Activated naive CD8-positive, alpha-beta T cell treated with anti-CD3 and anti-CD28 coated beads, Interleukin-2, amount 10 ng/mL, durations not matched to agents 7 days and 5 days (primary cell): Measurements from ENCODE around the gene PYDC1. TPM values are rescaled to one million over a fixed set of nuclear protein-coding genes. Genes with fewer than 3 reads are reported as not detected.
A peak's percentile ranks its signal among the peaks of the same experiment; 100 is the strongest.
"Not testable (repeated sequence)": the region's sequence is repeated elsewhere in the genome, so short reads cannot be mapped to it uniquely, and the experiment has no call there.

Experiments used
- ATAC-seq: fragments of 150-1000 bp; cut with Tn5 transposase; one replicate; pipeline ENCODE4 v1.10.0; 2021; ENCODE audit warnings: low read depth, moderate library complexity
- POLR2A ChIA-PET: fragments of 350-600 bp; sonication (Branson Sonifier 250); formaldehyde crosslinking; loops from one replicate; lab custom pipeline; 2021; ENCODE audit warnings: antibody characterized with exemption; lab: Charles Lee
- DNase-seq: peaks from one replicate; pipeline ENCODE4 v3.0.0; 2021
- H3K27ac Mint-ChIP-seq: one replicate; pipeline ENCODE4 v1.8.0; 2022; ENCODE audit warnings: mild to moderate bottlenecking, mixed read lengths
- H3K27me3 Mint-ChIP-seq: one replicate; pipeline ENCODE4 v1.8.0; 2022; ENCODE audit warnings: mild to moderate bottlenecking, moderate library complexity, mixed read lengths
- H3K36me3 Mint-ChIP-seq: one replicate; pipeline ENCODE4 v1.8.0; 2021; ENCODE audit warnings: mild to moderate bottlenecking, mixed read lengths
- H3K4me1 Mint-ChIP-seq: one replicate; pipeline ENCODE4 v1.8.0; 2021; ENCODE audit warnings: mixed read lengths
- H3K4me3 Mint-ChIP-seq: one replicate; pipeline ENCODE4 v1.8.0; 2022; ENCODE audit warnings: mild to moderate bottlenecking, moderate library complexity, mixed read lengths
- H3K9me3 Mint-ChIP-seq: one replicate; pipeline ENCODE4 v1.8.0; 2021; ENCODE audit warnings: mixed read lengths
- total RNA-seq, 2 experiments: library from RNA; stranded (reverse); gene quantifications; one replicate each; pipeline ENCODE4 v1.2.3, GENCODE V29; 2021

Gene PYDC1
- total RNA-seq, 2 experiments from 2014 or later: not detected

GRCh38 chr16:31198207-31198882 is 18.6 kb downstream of the PYDC1 start:
- DNase-seq (no peak), ATAC-seq (no peak)
- POLR2A ChIA-PET: interaction anchor here (0.6 to 4.5 kb wide), 13 partner anchors 9 to 245 kb away, joined by 3 to 24 read pairs (median 3); partner anchors contain the start of genes FUS and ZNF843
- no peaks in the 10 kb centered on the region for H3K27me3 Mint-ChIP-seq
- peak overlapping the region; percentile 56 for H3K27ac Mint-ChIP-seq
- H3K9me3 Mint-ChIP-seq: no peaks in the 10 kb centered on the region
- H3K4me3 Mint-ChIP-seq: no peak overlapping the region
- peaks cover 57% of the 10 kb centered on the region for H3K4me1 Mint-ChIP-seq
- H3K36me3 Mint-ChIP-seq: peaks cover 29% of the 10 kb centered on the region

GRCh38 chr16:31196324-31197088 is 20.4 kb downstream of the PYDC1 start:
- peak overlapping the region; percentile 45 for H3K27ac Mint-ChIP-seq
- H3K27me3 Mint-ChIP-seq: no peaks in the 10 kb centered on the region
- POLR2A ChIA-PET: interaction anchor here (0.9 to 4.5 kb wide), 5 partner anchors 14 to 246 kb away, joined by 3 to 24 read pairs (median 3); partner anchors contain the start of genes FUS and ZNF843
- DNase-seq (no peak), ATAC-seq (no peak)
- peaks cover 42% of the 10 kb centered on the region for H3K36me3 Mint-ChIP-seq
- no peak overlapping the region for H3K4me3 Mint-ChIP-seq
- H3K9me3 Mint-ChIP-seq: no peaks in the 10 kb centered on the region
- H3K4me1 Mint-ChIP-seq: peaks cover 59% of the 10 kb centered on the region

DNA sequence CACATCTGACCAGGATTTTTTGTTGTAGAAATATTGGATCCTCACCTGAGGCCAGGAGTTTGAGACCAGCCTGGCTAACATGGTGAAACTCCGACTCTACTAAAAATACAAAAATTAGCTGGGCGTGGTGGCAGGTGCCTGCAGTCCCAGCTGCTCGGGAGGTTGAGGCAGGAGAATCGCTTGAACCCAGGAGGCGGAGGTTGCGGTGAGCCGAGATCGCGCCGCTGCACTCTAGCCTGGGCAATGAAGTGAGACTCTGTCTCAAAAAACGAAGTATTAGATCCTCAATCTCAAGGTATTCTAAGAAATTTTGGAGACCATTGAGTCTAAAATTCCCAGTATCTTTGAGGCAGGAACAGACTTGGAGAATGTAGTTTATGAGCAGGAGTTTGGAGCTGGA is 21.1 kb downstream of the PYDC1 start:
- not testable (repeated sequence) for DNase-seq, ATAC-seq, H3K9me3 Mint-ChIP-seq, H3K27me3 Mint-ChIP-seq, H3K4me3 Mint-ChIP-seq
- peaks cover 41% of the 10 kb centered on the region for H3K36me3 Mint-ChIP-seq
- POLR2A ChIA-PET: interaction anchor here (0.9 to 4.5 kb wide), 2 partner anchors 16 to 189 kb away, joined by 3 to 24 read pairs; partner anchors contain the start of gene FUS
- H3K27ac Mint-ChIP-seq: peak overlapping the region; percentile 45
- peaks cover 55% of the 10 kb centered on the region for H3K4me1 Mint-ChIP-seq

- H3K4me3 Mint-ChIP-seq: no peak overlapping the region
- ATAC-seq: no peak
- POLR2A ChIA-PET: interaction anchor here (4.5 kb wide), 1 partner anchor 15 kb away, joined by 24 read pairs; the partner anchor contains the start of gene FUS
These were observed 22.0 kb downstream of the PYDC1 start for GRCh38 chr16:31194898-31195297.

DNA sequence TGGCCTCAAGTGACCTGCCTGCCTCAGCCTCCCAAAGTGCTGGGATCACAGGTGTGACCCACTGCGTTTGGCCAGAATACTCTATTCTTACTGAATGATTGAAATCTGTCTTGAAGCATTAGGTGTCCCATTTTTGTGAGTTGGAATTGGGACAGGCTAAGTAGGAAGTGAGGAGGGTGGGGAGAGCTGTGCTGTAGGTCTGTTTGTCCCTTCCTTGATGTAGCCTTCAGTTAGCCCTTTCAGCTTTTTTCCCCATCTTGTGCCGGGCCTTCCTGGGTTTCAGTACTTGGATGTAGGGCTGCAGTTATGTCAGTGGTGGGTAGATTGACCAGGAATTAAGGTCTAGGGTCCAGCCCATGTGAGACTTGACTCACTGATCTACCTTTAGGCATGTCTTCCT is 23.1 kb downstream of the PYDC1 start:
- Mint-ChIP-seq H3K4me1 (peaks cover 54% of the 10 kb centered on the region), H3K36me3 (peaks cover 54% of the 10 kb centered on the region), H3K27ac (no peak overlapping the region), H3K27me3 (no peaks in the 10 kb centered on the region), H3K9me3 (no peaks in the 10 kb centered on the region), H3K4me3 (no peak overlapping the region)
- POLR2A ChIA-PET: interaction anchor here (0.6 to 5.2 kb wide), 3 partner anchors 8 to 479 kb away, joined by 3 to 32 read pairs (median 4); partner anchors contain the start of gene FUS
- DNase-seq (no peak), ATAC-seq (no peak)

More at GRCh38 chr16:31194898-31195297, 22.0 kb downstream of the PYDC1 start:
- no peaks in the 10 kb centered on the region for H3K27me3 Mint-ChIP-seq
- H3K36me3 Mint-ChIP-seq: peaks cover 50% of the 10 kb centered on the region
- no peak overlapping the region for H3K27ac Mint-ChIP-seq
- no peaks in the 10 kb centered on the region for H3K9me3 Mint-ChIP-seq
- no peak for DNase-seq
- peaks cover 57% of the 10 kb centered on the region for H3K4me1 Mint-ChIP-seq

DNA sequence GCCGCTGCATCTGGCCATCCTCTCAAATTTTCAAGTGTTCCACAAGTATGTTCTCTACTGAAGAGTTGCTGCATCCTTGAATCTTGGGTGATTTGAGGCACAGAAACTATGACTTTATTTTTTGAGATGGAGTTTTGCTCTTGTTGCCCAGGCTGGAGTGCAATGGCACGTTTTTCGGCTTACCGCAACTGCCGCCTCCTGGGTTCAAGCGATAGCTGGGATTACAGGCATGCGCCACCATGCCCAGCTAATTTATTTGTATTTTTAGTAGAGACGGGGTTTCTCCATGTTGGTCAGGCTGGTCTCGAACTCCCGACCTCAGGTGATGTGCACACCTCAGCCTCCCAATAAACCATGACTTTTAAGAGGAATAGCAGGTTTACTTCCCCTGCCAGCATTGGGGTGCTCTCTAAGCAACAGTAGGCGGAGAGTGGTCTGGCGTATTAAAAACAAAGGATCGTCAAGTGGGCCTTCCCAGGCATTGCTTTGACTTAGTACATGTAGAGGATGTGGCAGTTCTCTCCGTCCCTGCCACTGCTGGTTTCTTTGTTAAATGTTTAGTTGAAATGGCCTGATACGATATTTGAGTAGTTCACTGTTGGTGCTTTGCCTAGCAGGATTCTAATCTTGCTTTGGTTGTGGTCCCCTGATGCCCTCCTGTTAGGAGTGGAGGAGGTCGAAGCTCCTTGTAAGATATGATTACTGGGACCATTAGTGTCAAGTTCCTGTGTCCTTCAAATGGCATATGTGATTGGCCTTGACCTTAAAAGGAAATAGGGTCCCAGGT is 23.9 kb downstream of the PYDC1 start:
- Mint-ChIP-seq H3K36me3 (peaks cover 57% of the 10 kb centered on the region), H3K9me3 (no peaks in the 10 kb centered on the region), H3K27ac (no peak overlapping the region), H3K27me3 (no peaks in the 10 kb centered on the region), H3K4me3 (no peak overlapping the region), H3K4me1 (peaks cover 48% of the 10 kb centered on the region)
- POLR2A ChIA-PET: interaction anchor here (0.8 to 5.2 kb wide), 3 partner anchors 9 to 13 kb away, joined by 4 to 32 read pairs (median 7); partner anchors contain the start of genes FUS and PYCARD
- DNase-seq (no peak), ATAC-seq (no peak)

- H3K9me3 Mint-ChIP-seq: no peaks in the 10 kb centered on the region
- peaks cover 65% of the 10 kb centered on the region for H3K36me3 Mint-ChIP-seq
- H3K4me1 Mint-ChIP-seq: peaks cover 53% of the 10 kb centered on the region
- POLR2A ChIA-PET: interaction anchor here (0.8 to 5.2 kb wide), 3 partner anchors 8 to 12 kb away, joined by 4 to 32 read pairs (median 7); partner anchors contain the start of genes FUS and PYCARD
- no peak overlapping the region for H3K4me3 Mint-ChIP-seq
- ATAC-seq (no peak), DNase-seq (no peak)
- H3K27ac Mint-ChIP-seq: peak overlapping the region; percentile 49
- H3K27me3 Mint-ChIP-seq: no peaks in the 10 kb centered on the region
These were observed 25.1 kb downstream of the PYDC1 start for GRCh38 chr16:31191697-31192428.

GRCh38 chr16:31190818-31191444 is 26.0 kb downstream of the PYDC1 start:
- H3K27ac Mint-ChIP-seq: peak overlapping the region; percentile 17
- H3K27me3 Mint-ChIP-seq: no peaks in the 10 kb centered on the region
- ATAC-seq: no peak
- no peak overlapping the region for H3K4me3 Mint-ChIP-seq
- H3K36me3 Mint-ChIP-seq: peaks cover 68% of the 10 kb centered on the region
- peaks cover 56% of the 10 kb centered on the region for H3K4me1 Mint-ChIP-seq
- POLR2A ChIA-PET: interaction anchor here (2.4 to 5.2 kb wide), 2 partner anchors 7 to 11 kb away, joined by 10 to 32 read pairs; partner anchors contain the start of gene FUS
- no peak for DNase-seq
- H3K9me3 Mint-ChIP-seq: no peaks in the 10 kb centered on the region

DNA sequence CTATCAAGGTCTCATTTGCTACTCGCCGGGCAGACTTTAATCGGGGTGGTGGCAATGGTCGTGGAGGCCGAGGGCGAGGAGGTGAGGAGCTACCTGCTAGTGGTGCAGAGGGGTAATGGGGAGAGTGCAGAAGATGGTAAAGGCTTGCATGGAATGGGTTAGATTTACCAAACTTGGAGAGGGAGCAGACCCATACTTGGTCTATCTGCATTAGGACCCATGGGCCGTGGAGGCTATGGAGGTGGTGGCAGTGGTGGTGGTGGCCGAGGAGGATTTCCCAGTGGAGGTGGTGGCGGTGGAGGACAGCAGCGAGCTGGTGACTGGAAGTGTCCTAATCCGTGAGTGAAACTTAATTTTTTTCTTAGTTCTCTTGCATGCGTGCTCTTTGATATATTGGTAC is 26.9 kb downstream of the PYDC1 start:
- Mint-ChIP-seq H3K27me3 (no peaks in the 10 kb centered on the region), H3K4me1 (peaks cover 61% of the 10 kb centered on the region), H3K27ac (peak overlapping the region; percentile 52), H3K9me3 (no peaks in the 10 kb centered on the region), H3K4me3 (no peak overlapping the region), H3K36me3 (peaks cover 68% of the 10 kb centered on the region)
- DNase-seq (no peak), ATAC-seq (no peak)
- POLR2A ChIA-PET: interaction anchor here (2.4 to 5.2 kb wide), 2 partner anchors 8 to 10 kb away, joined by 10 to 32 read pairs; partner anchors contain the start of gene FUS

GRCh38 chr16:31189412-31189778 is 27.5 kb downstream of the PYDC1 start:
- Mint-ChIP-seq H3K36me3 (peaks cover 73% of the 10 kb centered on the region), H3K4me1 (peaks cover 63% of the 10 kb centered on the region), H3K27ac (no peak overlapping the region), H3K27me3 (no peaks in the 10 kb centered on the region), H3K4me3 (no peak overlapping the region), H3K9me3 (no peaks in the 10 kb centered on the region)
- ATAC-seq (no peak), DNase-seq (no peak)
- POLR2A ChIA-PET: interaction anchor here (2.4 to 5.2 kb wide), 2 partner anchors 9 to 10 kb away, joined by 10 to 32 read pairs; partner anchors contain the start of gene FUS

- Mint-ChIP-seq H3K4me3 (no peak overlapping the region), H3K9me3 (no peaks in the 10 kb centered on the region), H3K27ac (peak overlapping the region; percentile 26), H3K36me3 (peaks cover 76% of the 10 kb centered on the region), H3K4me1 (peaks cover 65% of the 10 kb centered on the region), H3K27me3 (no peaks in the 10 kb centered on the region)
- no peak for DNase-seq
- POLR2A ChIA-PET: interaction anchor here (0.6 to 5.2 kb wide), 6 partner anchors 9 to 239 kb away, joined by 3 to 32 read pairs (median 6); partner anchors contain the start of gene FUS
- no peak for ATAC-seq
These were observed 28.2 kb downstream of the PYDC1 start for GRCh38 chr16:31188450-31189411.
